ENCODE measurements around the gene DPYSL3. TPM values are rescaled to one million over a fixed set of nuclear protein-coding genes. Genes with fewer than 3 reads are reported as not detected.

DPYSL3 gene
- total RNA-seq, 1 experiment from 2014 or later, result 17.2 TPM

DNA sequence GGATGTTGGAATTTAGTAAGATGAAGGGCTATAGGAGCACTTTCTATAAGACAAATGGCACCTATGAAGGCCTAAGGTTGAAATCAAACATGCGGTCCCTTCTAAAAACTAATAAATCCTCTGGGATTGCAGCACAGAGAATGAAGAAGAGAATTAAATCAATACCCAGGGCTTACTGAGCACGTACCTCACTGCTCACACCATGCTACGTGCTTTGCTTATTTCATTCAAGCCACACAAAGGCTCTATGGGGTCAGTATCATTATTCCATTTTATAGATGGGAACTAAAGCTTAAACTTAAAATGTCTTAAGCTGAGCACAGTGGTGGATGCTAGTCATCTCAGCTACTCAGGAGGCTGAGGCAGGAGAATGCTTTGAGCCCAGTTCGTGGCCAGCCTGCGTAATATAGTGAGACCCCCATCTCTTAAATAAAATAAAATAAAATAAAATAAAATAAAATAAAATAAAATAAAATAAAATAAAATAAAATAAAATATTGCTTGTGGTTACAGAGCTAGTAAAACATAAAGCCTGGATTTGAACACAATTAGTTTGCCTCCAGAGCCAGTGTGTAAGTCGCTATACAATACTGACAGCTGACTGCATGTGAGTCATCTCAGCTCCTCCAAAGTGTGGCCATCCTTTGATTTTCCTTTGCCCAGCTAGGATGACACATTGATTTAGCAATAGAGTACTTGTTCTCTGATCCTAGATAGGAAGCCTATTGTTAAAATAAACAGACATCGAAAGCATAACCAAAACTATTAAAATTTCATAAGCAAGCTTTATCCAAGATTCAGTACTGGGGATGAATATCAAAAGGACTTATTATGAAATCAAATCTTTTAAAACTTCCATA, 20.9 kb upstream of the DPYSL3 start (continued):
- no peak for TF ChIP-seq MAX (IDR thresholded peaks at IDR 0.05)
- no peak for TF ChIP-seq SIN3A (IDR thresholded peaks at IDR 0.05; ENCODE audit: low read depth)
- TF ChIP-seq EZH2 (IDR thresholded peaks at IDR 0.05), result no peak
- no peak for TF ChIP-seq EGR1 (IDR thresholded peaks at IDR 0.05; ENCODE audit: low read depth)

DNA sequence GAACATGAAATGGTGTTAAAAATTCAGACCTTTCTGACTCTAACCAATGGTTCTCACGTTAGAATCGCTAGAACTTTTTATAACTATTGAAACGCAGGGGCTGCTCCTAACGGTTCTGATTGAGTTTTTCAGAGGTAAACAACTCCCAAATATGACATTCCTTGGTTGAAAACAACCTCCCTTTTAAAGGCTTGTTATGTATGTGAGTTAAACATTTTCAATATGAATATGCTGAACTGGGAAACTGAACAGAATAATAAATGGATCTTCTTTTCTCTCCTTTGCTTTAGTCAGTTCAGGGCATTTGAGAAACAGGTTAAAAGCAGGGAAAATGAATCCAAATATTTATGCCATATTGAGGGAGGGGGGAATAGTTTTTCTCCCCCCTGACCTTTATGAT, 13.2 kb upstream of the DPYSL3 start:
- Histone ChIP-seq H3K27ac (ENCODE audit: low read depth, low read length) (no peak overlapping the region), H3K4me2 (ENCODE audit: low read length) (no peak overlapping the region), H3K27me3 (ENCODE audit: insufficient read depth, low read length) (peaks cover 15% of the 10 kb centered on the region), H3K9me2 (ENCODE audit: insufficient read depth) (no peaks in the 10 kb centered on the region), H2AFZ (ENCODE audit: low read depth, low read length, poor library complexity, severe bottlenecking) (no peak overlapping the region), H3K9ac (ENCODE audit: low read length) (no peak overlapping the region), H3K36me3 (ENCODE audit: control insufficient read depth in 1 of 2, insufficient read depth in 2 of 2, low read length in 2 of 2) (no peaks in the 10 kb centered on the region), H3K4me1 (ENCODE audit: control insufficient read depth in 1 of 2, insufficient read depth in 2 of 2, low read length in 2 of 2) (no peaks in the 10 kb centered on the region), H3K4me3 (replicated peaks in 1 of 2; ENCODE audit: low read depth in 1 of 2, low read length in 2 of 2) (no peak overlapping the region), H3K79me2 (ENCODE audit: insufficient read depth, low read length) (no peaks in the 10 kb centered on the region), H4K20me1 (ENCODE audit: insufficient read depth) (no peaks in the 10 kb centered on the region), H3K9me3 (ENCODE audit: control insufficient read depth in 1 of 2, insufficient read depth in 1 of 2, low read depth in 1 of 2, low read length in 2 of 2) (no peaks in the 10 kb centered on the region)
- no peak for ATAC-seq
- ChIA-PET POLR2A (no interaction called here), CTCF (no interaction called here), RAD21 (ENCODE audit: low non-redundant PET in 1 of 2, low total read pairs in 2 of 2, uncharacterized antibody in 2 of 2, unreplicated experiment in 2 of 2) (no interaction called here)
- DNase-seq (ENCODE audit: low read depth, low spot score), result no peak
- no TSS peak for BruUV-seq (replicated peaks)
- intact Hi-C loops (cut with micrococcal nuclease), result no loop called here
- TF ChIP-seq POLR2AphosphoS5 (IDR thresholded peaks at IDR 0.05; ENCODE audit: low read depth, low read length) (no peak), FOSL1 (IDR thresholded peaks at IDR 0.05; ENCODE audit: low read depth) (no peak), ZFX (IDR thresholded peaks at IDR 0.05) (no peak), JUND (IDR thresholded peaks at IDR 0.05) (no peak), SP1 (IDR thresholded peaks at IDR 0.05; ENCODE audit: low read depth) (no peak), REST (IDR thresholded peaks at IDR 0.05; ENCODE audit: low read depth) (no peak), ELF1 (IDR thresholded peaks at IDR 0.05; ENCODE audit: borderline replicate concordance, low read depth) (no peak), MAX (IDR thresholded peaks at IDR 0.05) (no peak), EZH2phosphoT487 (IDR thresholded peaks at IDR 0.05; ENCODE audit: borderline replicate concordance) (no peak), SIN3A (IDR thresholded peaks at IDR 0.05; ENCODE audit: low read depth) (no peak), YY1 (IDR thresholded peaks at IDR 0.05; ENCODE audit: extremely low read depth, insufficient replicate concordance, low read depth, low read length) (no peak), EZH2 (IDR thresholded peaks at IDR 0.05) (no peak), ZBTB33 (IDR thresholded peaks at IDR 0.05; ENCODE audit: extremely low read depth, insufficient replicate concordance, low read length) (no peak), CTCF (IDR thresholded peaks at IDR 0.05 in 2 of 3, conservative IDR thresholded peaks at IDR 0.05 in 1 of 3; ENCODE audit: borderline replicate concordance in 1 of 3, insufficient read depth in 1 of 3, low read depth in 2 of 3, low read length in 2 of 3) (no peak), SRF (IDR thresholded peaks at IDR 0.05; ENCODE audit: low read depth) (no peak), CEBPB (IDR thresholded peaks at IDR 0.05; ENCODE audit: low read depth) (no peak)
